Measurements from ENCODE around the gene SLIT3.

SLIT3 gene

DNA sequence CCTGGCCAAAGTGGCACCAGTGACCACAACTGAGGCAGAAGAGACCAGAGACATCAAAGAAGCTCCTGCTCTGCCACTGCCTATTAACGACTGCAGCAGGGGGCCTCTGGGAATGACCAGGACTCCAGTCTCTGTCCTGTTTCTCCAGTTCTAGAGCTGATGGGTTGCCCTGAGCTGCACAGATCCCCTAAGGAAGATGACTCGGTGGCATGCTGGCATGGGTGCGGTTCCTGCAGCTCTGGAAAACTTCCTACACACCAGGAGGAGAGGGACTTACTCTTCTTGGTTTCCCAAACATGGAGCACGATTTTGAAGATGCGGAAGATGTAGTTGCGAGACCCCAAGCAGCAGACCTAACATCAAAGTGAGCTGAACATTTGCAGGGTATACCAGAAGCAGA lies 2.7 kb downstream of the SLIT3 start:
- DNase-seq: no peak

DNA sequence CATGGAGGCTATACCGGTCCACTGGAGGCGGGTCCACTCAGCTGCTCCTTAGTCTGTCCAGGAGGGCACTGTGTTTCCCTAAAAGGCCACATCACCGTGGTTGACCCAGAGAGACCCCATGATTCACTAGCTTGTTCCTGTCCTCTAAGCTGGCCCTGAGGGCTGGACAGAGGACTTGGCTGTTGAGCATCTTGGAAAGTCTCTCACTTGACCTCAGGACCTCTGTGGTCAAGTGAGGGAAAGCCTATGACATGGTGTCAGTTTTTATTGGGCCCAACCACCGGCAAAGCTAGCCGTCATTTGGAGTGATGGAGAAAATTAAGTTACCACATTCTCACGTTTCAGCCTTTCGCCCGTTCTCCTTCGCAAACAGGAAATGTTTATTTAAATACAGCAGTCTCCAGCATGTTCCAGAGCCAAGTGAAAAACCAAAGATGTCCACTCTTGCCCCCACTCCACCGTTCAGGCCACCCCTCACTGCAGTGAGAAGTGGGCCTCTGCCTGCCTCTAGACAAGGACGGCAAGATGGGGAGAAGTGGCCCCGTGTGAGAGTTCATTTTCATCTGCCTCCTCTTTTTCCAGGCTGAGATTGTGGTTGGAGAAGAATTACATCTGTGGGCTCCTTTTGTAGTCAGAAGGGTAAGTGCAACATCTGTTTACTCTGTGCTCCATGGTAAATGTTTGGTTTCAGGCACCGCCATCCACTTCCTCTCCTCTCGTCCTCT lies 4.4 kb downstream of the SLIT3 start:
- no peak for DNase-seq

DNA sequence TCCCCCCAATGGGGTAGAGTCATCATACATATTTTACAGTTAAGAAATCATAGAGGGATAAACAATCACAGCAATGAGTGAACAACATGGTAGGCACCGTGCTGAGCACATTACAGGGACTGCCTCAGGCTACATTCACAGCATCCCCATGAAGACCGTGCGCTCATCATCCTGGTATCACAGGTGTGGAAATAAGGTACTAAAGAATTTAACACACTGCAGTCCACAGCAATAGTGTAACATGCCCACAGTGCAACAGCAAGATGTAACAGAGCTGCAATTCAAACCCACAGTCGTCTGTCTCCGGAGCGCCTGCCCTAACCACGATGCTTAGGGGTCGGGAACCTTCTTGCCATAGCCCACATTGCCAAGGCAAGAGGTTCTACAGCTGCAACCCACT lies 5.6 kb downstream of the SLIT3 start:
- DNase-seq: no peak

DNA sequence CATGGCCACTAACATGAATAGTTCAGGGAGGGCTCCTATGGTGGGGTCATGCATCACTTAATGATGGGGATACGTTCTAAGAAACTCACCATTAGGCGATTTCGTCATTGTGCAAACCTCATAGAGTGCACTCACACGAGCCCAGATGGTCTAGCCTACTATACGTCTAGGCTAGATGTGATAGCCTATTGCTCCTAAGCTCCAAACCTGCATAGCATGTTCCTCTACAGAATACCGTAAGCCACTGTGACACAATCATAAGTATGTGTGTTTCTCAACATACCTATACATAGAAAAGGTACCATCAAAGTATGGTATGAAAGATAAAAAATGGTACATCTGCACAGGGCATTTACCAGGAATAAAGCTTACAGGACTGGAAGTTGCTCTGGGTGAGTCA lies 6.3 kb downstream of the SLIT3 start:
- DNase-seq: no peak

- no peak for DNase-seq
Observed at GRCh38 chr5:169291877-169292276, 9.1 kb downstream of the SLIT3 start.

DNA sequence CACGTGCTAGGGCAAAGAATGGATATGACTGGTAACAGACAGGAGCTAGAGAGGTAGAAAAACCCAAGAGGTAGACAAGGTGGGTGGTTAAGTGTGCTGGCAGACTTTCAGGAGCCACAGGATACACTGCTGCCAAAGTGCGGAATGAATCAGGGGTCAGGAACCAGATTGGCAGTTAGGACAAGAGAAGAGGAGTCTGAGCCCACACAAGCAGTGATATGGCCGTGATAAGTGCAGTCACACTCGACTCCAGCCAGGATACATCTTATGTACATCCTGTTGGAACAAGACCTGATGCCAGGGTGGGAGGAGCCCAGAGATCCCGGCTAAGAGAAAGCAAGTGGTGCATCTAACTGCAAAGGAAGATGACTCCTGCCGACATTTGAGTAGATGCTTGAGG lies 10.0 kb downstream of the SLIT3 start:
- DNase-seq: no peak

GRCh38 chr5:169289520-169289919 lies 11.4 kb downstream of the SLIT3 start:
- DNase-seq: no peak

DNA sequence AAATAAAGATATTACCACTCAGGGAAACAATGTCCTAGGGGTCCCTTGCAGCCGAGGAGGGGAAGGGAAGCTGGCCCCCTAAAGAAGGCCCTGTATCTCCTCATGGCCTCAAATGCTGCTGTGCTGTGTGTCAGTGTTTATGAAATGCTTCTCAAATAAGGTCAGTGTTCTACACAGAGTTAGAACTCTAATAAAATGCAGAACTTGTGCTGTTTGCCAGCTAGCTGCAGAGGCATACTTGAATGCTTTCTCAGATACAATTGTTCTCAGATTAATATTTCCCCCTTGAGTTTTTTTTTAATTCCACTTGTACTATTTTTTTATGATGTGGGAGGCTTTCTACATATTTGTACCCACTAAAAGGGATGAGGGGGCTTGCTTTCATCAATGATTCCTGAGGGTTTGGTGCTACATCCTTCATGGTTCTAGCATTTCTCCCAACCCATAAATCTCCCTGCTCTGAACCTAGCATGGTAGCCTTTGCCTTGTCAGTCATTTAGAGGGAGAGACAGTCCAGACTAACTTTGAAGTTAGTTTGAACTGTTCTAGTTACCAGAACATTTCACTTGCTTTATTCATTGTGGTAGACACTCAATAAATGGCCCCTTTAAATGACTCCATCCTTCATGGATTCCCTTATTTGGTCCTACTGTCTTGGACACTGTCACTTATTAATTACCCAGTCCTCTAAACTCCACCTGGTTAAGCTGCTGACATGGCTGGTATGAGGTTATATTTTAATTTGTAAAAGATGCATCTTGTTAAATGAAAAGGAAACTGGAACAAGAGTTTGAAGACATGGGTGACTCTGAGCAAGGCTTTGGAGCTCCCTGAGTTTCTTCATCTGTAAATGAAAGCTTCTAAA lies 12.6 kb downstream of the SLIT3 start:
- DNase-seq: no peak

DNA sequence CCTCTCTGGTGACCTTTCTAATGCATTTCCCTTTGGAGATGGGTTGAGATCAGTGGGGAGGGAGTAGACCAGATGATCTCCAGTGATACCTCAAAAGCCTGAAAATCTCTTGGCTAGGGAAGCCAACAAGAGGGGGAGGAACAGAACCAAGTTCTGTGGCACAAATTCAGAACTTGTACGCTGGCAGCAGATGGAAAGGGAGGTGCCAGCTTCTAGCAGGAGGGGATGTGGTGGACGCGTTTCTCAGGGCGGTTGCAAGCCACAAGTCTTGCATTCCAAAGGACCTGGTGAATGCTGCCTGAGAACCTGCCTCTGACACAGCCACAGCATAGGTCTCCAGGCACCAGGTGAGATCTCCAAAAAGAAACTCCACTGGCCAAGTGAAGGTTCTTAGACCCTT lies 13.4 kb downstream of the SLIT3 start:
- DNase-seq: no peak

DNA sequence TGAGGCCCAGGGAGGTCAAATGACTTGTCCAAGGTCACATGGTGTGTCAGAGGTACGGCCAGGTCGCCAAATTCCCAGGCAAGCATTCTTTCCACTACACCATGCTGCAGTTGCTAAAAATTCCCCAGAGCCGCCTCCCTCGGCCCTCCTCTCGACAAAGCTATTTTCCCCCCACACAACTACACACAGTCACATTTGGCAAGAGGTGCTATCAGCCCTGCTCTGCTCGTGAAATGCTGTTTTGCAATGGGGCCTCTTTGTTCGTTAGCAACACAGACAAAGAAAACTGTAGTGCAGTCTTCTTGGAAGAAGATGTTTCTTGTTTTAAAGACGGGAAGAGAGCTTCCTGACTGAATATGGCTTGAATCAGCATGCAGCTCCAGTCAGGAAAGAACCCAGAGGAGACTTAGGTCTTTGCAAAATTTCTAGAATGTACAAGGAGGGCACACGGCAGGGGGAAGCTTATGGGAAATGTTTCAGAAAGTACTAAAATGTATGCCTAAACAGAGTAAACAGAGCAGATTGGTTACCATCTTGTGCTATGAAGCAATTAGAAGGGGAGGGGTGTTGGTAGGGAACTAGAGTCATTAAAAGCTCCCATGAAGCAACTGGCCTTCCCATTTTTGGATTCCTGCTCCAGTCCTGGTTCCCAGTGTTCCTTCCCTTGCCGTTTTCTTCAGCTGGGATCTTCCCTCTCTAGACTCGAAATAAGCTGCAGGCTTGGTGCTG lies 14.2 kb downstream of the SLIT3 start:
- DNase-seq: no peak

DNA sequence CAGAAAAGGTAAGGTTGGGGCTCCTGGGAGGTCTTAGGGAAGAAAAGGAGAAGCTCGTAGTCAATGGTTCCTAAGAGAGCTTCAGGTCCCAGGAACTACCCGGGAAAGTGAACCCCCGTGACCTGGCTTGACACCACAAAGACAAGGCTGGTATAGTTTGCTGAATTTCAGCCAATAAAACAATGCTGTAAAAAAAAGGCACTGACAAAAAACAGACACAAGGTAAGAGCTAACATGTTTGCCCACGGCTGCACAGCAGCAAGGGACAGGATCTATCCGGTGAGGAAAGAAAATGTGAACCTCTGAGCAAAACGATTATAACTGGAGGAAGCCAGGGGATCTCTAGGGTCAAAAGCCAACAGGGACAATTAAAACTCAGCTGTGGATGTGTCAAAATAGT lies 17.1 kb downstream of the SLIT3 start:
- no peak for DNase-seq

DNA sequence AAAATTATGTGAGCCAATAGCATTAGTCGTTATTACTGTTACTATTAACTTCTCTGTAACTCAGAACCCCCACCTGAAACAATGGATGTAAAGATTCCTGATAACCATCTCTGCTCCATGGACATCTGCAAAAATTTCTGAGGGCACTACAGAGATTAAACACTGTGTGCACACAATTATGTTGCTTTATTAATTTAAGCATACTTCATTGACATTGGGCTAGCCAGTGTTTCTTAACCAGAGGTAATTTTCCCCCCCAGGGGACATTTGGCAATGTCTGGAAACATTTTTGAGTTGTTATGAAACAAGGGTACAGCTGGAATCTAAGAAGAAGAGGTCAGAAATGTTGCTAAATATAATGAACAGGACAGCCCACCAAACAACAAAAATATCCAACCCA lies 19.3 kb downstream of the SLIT3 start:
- no peak for DNase-seq

- DNase-seq: no peak
Observed at GRCh38 chr5:169280696-169281095, 20.2 kb downstream of the SLIT3 start.

- no peak for DNase-seq
Observed at GRCh38 chr5:169280286-169280685, 20.7 kb downstream of the SLIT3 start.

- no peak for DNase-seq
Observed at GRCh38 chr5:169279125-169279524, 21.8 kb downstream of the SLIT3 start.

DNA sequence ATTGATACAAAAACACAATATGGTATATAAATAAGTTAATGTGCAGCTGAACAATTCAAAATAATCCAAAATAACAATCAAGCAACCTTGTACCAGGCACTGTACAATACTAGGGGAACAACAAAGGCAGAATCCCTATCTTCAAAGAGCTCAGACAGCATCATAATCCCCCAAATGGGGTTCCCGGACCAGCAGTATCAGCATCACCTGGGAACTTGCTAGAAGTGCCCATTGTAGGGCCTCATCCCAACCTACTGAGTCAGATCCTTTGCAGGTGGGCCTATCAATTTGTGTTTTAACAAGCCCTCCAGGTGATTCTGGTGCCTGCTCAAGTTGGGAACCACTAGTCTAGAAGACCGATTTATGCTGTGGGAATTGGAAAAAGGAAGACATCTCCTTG lies 27.1 kb downstream of the SLIT3 start:
- no peak for DNase-seq

- DNase-seq: no peak
Observed at GRCh38 chr5:169273451-169273850, 27.5 kb downstream of the SLIT3 start.

DNA sequence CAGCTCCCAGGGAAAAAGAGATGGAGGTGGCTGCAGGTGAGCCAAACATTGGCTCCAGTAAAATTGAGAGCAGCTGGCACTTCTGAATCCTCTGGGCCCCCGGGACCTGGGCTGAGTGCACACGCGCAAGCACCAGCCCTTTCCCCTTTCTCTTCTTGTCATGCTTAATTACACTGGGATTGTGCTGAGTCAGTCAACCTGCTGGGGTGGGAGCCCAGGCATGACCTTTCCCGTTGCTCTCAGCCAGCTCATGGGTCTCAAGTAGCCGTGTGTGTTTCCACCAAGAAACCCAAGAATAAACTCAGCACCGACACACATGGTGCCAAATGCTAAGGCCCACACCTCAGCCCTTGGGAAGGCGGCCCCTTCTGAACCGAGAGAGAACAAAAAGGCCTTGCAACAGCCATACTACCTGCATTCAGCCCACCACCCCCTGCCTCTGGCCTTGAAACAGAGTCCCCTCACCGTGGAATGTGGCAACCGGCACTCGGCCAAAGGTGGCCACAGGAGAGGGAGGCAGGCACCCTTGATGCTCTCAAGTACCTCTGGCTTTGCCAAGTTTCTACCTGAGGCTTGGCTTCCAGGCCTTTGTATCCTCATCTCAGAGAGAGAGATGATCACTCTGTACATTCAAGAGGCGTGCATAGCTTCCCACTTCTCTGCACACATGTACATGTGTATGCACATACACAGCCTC lies 28.1 kb downstream of the SLIT3 start:
- no peak for DNase-seq

DNA sequence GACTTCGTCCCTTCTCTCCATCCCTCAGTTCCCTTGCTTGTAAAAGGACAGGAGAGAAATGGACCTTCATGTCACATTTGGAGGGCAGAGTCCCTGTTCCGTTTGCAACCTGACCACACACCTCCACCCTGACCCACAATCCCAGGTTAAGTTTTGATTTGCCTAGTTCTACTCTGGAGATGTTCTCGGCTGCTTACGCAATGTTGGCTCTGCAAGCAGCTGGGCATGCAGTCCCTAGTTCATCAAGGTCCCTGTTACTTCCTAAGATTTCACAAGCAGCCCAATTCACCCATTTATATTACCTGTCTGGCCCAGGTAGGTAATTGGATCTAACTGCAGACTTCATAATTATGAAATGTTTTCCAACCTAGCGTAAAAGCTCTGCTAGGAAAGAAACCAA lies 28.8 kb downstream of the SLIT3 start:
- no peak for DNase-seq

DNA sequence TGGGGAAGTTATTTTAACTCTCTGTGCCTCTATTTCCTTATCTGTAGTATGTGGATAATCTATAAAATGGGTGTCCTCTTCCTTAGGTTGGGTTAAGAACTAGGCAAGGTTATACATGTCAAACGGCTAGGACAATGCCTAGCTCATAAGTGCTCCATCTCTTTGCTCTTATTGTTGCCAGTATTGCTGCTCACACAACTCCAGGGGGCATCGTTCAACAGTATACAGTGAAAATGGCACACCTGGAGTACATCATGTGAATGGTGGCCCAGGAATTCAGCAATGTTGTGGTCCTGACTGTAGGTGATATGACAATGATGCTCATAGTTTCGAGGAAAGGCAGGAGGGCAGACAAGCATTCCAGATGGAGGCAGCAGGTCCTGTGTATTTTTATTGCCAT lies 30.1 kb downstream of the SLIT3 start:
- DNase-seq: no peak

DNA sequence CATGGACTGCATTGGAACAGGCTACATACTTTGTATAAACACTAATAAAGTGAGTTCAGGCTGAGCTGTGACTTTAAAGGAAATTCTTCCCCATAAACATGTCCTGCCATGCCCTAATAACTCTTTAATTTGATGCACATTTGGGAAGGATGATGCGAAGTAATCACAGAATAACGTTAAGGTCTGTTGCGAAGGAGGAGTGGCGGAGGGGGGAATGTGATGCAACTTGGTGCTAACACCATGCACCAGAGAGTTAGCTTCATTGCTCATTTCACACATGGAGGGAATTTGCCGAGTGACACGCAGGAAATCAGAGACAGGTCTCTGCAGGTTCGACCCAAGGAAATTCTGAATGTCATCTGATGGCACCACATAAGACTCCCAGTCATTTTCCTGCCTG lies 32.9 kb downstream of the SLIT3 start:
- DNase-seq: no peak

DNA sequence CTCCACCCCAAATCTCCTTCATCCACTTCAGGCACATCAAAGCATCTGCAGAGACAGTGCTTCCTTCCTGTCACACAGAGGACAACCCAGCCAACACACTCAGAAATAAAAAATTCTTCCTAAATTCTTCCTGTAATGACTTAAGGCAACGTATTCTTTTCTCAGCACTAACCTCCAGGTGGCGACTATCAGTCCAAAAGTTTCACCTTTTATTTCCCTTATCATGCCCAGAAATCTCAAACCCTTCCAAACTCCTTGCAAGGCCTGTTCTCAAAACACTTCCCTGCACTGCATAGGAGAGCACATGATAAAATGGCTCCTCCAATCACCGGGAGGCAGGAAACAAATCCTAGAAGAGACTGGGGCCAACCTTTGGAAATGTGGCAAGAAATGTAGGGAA lies 35.1 kb downstream of the SLIT3 start:
- no peak for DNase-seq

- no peak for DNase-seq
Observed at GRCh38 chr5:169263591-169263990, 37.3 kb downstream of the SLIT3 start.

Measured in right forelimb (tissue), 1 donor.